Endothelial cell of umbilical vein (primary cell): ENCODE data around the gene PSMB8. TPM values are rescaled to one million over a fixed set of nuclear protein-coding genes. Genes with fewer than 3 reads are reported as not detected.

Experiments
- BruUV-seq: library from RNA; stranded (reverse); fragments of 400-500 nt; replicated peaks from 2 replicates; lab custom pipeline; 2021; lab: Mats Ljungman, UMichigan
- CTCF ChIA-PET: fragments of 300-600, 350-600 bp; sonication (Branson Sonifier 250); formaldehyde crosslinking; loops from one replicate; lab custom pipeline; 2021; ENCODE audit warnings: antibody characterized with exemption, inconsistent platforms; lab: Charles Lee
- POLR2A ChIA-PET: fragments of 300-600, 350-600 bp; sonication (Branson Sonifier 250); formaldehyde crosslinking; loops from one replicate; lab custom pipeline; 2021; ENCODE audit warnings: antibody characterized with exemption, inconsistent platforms; lab: Charles Lee
- DNase-seq: peaks from one replicate; pipeline ENCODE4 v3.0.0-alpha.2; 2011; ENCODE audit warnings: low read depth, low spot score
- FAIRE-seq: peaks from 2 replicates; lab custom pipeline; 2011; peaks lifted over from hg19 to GRCh38; lab: Jason Lieb, UNC
- H2AFZ ChIP-seq: 2 replicates; pipeline ENCODE4 v1.6.0; 2012; ENCODE audit warnings: low read depth, low read length, control low read depth, inconsistent platforms
- H3K27ac ChIP-seq: 2 replicates; pipeline ENCODE4 v1.5.1; 2011; ENCODE audit warnings: low read depth, mild to moderate bottlenecking, control low read depth, low read length, moderate library complexity; ENCODE audit not compliant: insufficient read depth
- H3K27me3 ChIP-seq, 2 experiments: 2 replicates each; pipeline versions ENCODE4 v1.6.0 to v1.6.1; 2011; ENCODE audit warnings: low read length in 2 of 2, mixed read lengths in 1 of 2; ENCODE audit not compliant: control insufficient read depth in 2 of 2, insufficient read depth in 2 of 2
- H3K36me3 ChIP-seq, 2 experiments: 2 replicates in 1 of 2; 3 replicates in 1 of 2; pipeline ENCODE4 v1.5.1; 2011; ENCODE audit warnings: low read length in 2 of 2, mild to moderate bottlenecking in 1 of 2, moderate library complexity in 1 of 2; ENCODE audit not compliant: control insufficient read depth in 2 of 2, insufficient read depth in 2 of 2; ENCODE audit errors: extremely low read depth in 1 of 2
- H3K4me1 ChIP-seq: 3 replicates; pipeline ENCODE4 v1.5.1; 2011; ENCODE audit warnings: mild to moderate bottlenecking, low read length; ENCODE audit not compliant: control insufficient read depth, insufficient read depth; ENCODE audit errors: extremely low read depth
- H3K4me2 ChIP-seq: 2 replicates; pipeline ENCODE4 v1.6.1; 2011; ENCODE audit warnings: low read length, control low read depth, mixed read lengths; ENCODE audit not compliant: insufficient read depth
- H3K4me3 ChIP-seq, 3 experiments: fragments of 200-600 bp in 1 of 3; sonication (generic), shearing (Covaris generic) in 1 of 3; replicated peaks in 1 of 3; 2 replicates each; pipeline ENCODE4 v1.5.1; 2011 to 2016; ENCODE audit warnings: control low read depth in 3 of 3, low read length in 3 of 3, mild to moderate bottlenecking in 2 of 3, inconsistent platforms in 1 of 3, low read depth in 1 of 3, moderate library complexity in 1 of 3; ENCODE audit not compliant: insufficient read depth in 1 of 3
- H3K79me2 ChIP-seq: 2 replicates; pipeline ENCODE4 v1.6.0; 2012; ENCODE audit warnings: low read length, inconsistent platforms; ENCODE audit not compliant: control insufficient read depth, insufficient read depth
- H3K9ac ChIP-seq: replicated peaks from 2 replicates; pipeline ENCODE3; 2011; ENCODE audit warnings: low read length, control low read depth; ENCODE audit not compliant: insufficient read depth; ENCODE audit errors: extremely low read depth
- H3K9me1 ChIP-seq: replicated peaks from 3 replicates; pipeline ENCODE4 v1.6.0; 2011; ENCODE audit warnings: mild to moderate bottlenecking, low read length; ENCODE audit not compliant: control insufficient read depth, insufficient read depth; ENCODE audit errors: extremely low read depth
- H3K9me3 ChIP-seq: replicated peaks from 2 replicates; pipeline ENCODE4 v1.5.1; 2012; ENCODE audit warnings: low read length, inconsistent platforms; ENCODE audit not compliant: control insufficient read depth, insufficient read depth
- H4K20me1 ChIP-seq: replicated peaks from 2 replicates; pipeline ENCODE3; 2011; ENCODE audit warnings: mild to moderate bottlenecking, low read length; ENCODE audit not compliant: control insufficient read depth, insufficient read depth; ENCODE audit errors: extremely low read depth
- EZH2 ChIP-seq: IDR thresholded peaks from 2 replicates; pipeline ENCODE4 v1.6.1; 2012; ENCODE audit warnings: borderline replicate concordance, low read depth, mild to moderate bottlenecking, moderate library complexity, low read length, inconsistent platforms; ENCODE audit not compliant: severe bottlenecking
- GATA2 ChIP-seq: IDR thresholded peaks from 2 replicates; pipeline ENCODE4 v1.7.0; 2011; ENCODE audit warnings: low read depth, mild to moderate bottlenecking, moderate library complexity, mixed read lengths, low read length; ENCODE audit not compliant: insufficient read length, insufficient read depth
- POLR2A ChIP-seq: IDR thresholded peaks from 2 replicates; pipeline ENCODE4 v1.6.1; 2012; ENCODE audit warnings: low read depth, mild to moderate bottlenecking, control low read depth, low read length
- dilution Hi-C: fragments of 300-500 bp; cut with MboI; formaldehyde crosslinking; loops from one replicate; pipeline ENCODE4 v1.15.0; 2019; ENCODE audit warnings: low sequenced_read_pairs; ENCODE audit not compliant: extremely low pct_ligation_motif_present
- intact Hi-C: fragments of 100-400 bp; cut with micrococcal nuclease; formaldehyde crosslinking; loops from one replicate; pipeline ENCODE4 v1.10.0; 2022
- polyA plus RNA-seq, 4 experiments: library from polyadenylated mRNA; depleted of rRNA in 3 of 4; stranded (reverse) in 3 of 4; unstranded in 1 of 4; fragments of >200 nt; gene quantifications; 2 replicates each; pipeline versions ENCODE4 v1.2.1 to v1.2.3, GENCODE V29; 2011 to 2012; ENCODE audit warnings: missing spikeins in 1 of 4
- total RNA-seq: library from RNA; stranded (reverse); gene quantifications from 2 replicates; pipeline ENCODE4 v1.2.3, GENCODE V29; 2021
- TF ChIP-seq, protein P1 (sequence below), 2 donors: IDR thresholded peaks; 1 replicate in 1 of 2; 2 replicates in 1 of 2; pipeline ENCODE4 v1.5.1; 2011; ENCODE audit warnings: low read length in 2 of 2, mild to moderate bottlenecking in 2 of 2, moderate library complexity in 2 of 2, control low read depth in 1 of 2, inconsistent platforms in 1 of 2, low read depth in 1 of 2; ENCODE audit not compliant: insufficient read depth in 1 of 2; ENCODE audit errors: extremely low read depth in 1 of 2

PSMB8 gene
- total and polyA plus RNA-seq, 2 donors (not counting 3 experiments of a cell fraction or from before 2014, with no cell fraction given), result 40.1 to 49.4 TPM

DNA sequence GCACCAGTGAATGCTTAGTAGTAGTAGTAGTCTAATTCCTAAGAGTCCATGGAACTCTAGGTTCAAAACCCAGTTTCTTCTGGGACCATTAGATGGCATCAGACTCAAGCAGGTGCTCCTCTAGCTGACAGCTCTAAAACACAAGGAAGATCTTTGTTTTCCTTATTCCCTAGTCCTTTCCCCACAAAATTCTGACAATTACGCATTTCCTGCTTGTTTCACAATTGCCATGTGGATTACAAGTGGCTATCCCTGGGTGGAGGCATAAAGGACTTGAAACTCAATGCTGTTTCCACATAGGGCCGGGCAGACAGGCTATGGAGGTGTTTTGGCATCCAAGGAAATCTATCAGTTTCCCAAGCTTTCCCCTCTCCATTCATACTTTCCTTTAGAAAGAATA lies 17.9 kb downstream of the PSMB8 start:
- H4K20me1 ChIP-seq, result no peaks in the 10 kb centered on the region
- H3K9ac ChIP-seq, result no peak overlapping the region
- H3K9me3 ChIP-seq, result no peaks in the 10 kb centered on the region
- no peaks in the 10 kb centered on the region for H3K4me1 ChIP-seq
- no peak overlapping the region for H3K4me2 ChIP-seq
- no peaks in the 10 kb centered on the region for H3K9me1 ChIP-seq
- intact Hi-C loops, result loop anchor here (1.0 kb wide), 2 partner anchors 28 to 42 kb away; partner anchors contain the start of gene PSMB9
- peaks cover 2 to 8% of the 10 kb centered on the region in 2 experiments for H3K36me3 ChIP-seq
- FAIRE-seq (peak; percentile 87), DNase-seq (peak; percentile 48)
- no peaks in the 10 kb centered on the region for H3K79me2 ChIP-seq
- TF ChIP-seq, protein P1, sequence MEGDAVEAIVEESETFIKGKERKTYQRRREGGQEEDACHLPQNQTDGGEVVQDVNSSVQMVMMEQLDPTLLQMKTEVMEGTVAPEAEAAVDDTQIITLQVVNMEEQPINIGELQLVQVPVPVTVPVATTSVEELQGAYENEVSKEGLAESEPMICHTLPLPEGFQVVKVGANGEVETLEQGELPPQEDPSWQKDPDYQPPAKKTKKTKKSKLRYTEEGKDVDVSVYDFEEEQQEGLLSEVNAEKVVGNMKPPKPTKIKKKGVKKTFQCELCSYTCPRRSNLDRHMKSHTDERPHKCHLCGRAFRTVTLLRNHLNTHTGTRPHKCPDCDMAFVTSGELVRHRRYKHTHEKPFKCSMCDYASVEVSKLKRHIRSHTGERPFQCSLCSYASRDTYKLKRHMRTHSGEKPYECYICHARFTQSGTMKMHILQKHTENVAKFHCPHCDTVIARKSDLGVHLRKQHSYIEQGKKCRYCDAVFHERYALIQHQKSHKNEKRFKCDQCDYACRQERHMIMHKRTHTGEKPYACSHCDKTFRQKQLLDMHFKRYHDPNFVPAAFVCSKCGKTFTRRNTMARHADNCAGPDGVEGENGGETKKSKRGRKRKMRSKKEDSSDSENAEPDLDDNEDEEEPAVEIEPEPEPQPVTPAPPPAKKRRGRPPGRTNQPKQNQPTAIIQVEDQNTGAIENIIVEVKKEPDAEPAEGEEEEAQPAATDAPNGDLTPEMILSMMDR (IDR thresholded peaks at IDR 0.05; ENCODE audit: extremely low read depth in 1 of 2, insufficient read depth in 1 of 2, low read depth in 1 of 2, low read length in 2 of 2), result peak; percentile 13 to 20
- no peak for TF ChIP-seq POLR2A
- no peaks in the 10 kb centered on the region for H3K27me3 ChIP-seq
- no peak overlapping the region for H3K27ac ChIP-seq
- no peak overlapping the region for H2AFZ ChIP-seq
- dilution Hi-C loops, result no loop called here
- CTCF ChIA-PET, result interaction anchor here (1.1 to 6.7 kb wide), 13 partner anchors 9 to 159 kb away, joined by 3 to 188 read pairs (median 6); partner anchors contain the start of genes HLA-DMA, PSMB9, TAP1 and TAP2
- H3K4me3 ChIP-seq, result no peak overlapping the region
- POLR2A ChIA-PET, result no interaction called here
- TSS peak; percentile 10 for BruUV-seq

DNA sequence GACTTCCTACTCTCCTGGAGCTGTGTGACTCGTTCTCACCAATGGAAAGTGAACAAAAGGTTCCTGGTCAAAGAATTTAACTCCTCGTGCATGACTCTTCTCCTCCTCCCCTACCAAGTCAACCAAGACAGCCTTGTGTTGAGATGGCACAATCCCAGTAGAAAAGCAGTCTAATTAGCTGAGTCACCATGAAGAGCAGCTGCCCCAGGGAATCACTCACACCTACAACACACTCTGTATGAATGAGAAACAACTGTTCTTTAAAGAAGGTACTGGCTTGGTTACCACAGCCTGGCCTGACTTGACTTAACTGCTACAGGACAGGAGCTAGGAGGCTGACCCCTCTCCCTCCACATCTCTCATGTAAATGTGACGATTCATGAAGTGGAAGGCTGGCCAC lies 24.1 kb downstream of the PSMB8 start:
- Histone ChIP-seq H3K27ac (no peak overlapping the region), H3K36me3 (no peaks in the 10 kb centered on the region), H3K9me1 (no peaks in the 10 kb centered on the region), H3K79me2 (no peaks in the 10 kb centered on the region), H3K9ac (no peak overlapping the region), H3K4me1 (no peaks in the 10 kb centered on the region), H3K4me3 (no peak overlapping the region), H2AFZ (no peak overlapping the region), H3K4me2 (no peak overlapping the region), H3K27me3 (peaks cover 0 to 4% of the 10 kb centered on the region in 2 experiments), H4K20me1 (no peaks in the 10 kb centered on the region), H3K9me3 (no peaks in the 10 kb centered on the region)
- BruUV-seq, result no TSS peak
- dilution Hi-C loops, result no loop called here
- TF ChIP-seq EZH2, result no peak
- TF ChIP-seq GATA2, result no peak
- TF ChIP-seq POLR2A, result no peak
- CTCF ChIA-PET, result interaction anchor here (0.9 to 2.3 kb wide), 2 partner anchors 19 to 48 kb away, joined by 3 to 10 read pairs; partner anchors contain the start of gene TAP2
- intact Hi-C loops, result no loop called here
- POLR2A ChIA-PET, result no interaction called here
- FAIRE-seq, result no peak
- no peak for DNase-seq
